ENCODE data around the gene OXCT2.

OXCT2 gene

DNA sequence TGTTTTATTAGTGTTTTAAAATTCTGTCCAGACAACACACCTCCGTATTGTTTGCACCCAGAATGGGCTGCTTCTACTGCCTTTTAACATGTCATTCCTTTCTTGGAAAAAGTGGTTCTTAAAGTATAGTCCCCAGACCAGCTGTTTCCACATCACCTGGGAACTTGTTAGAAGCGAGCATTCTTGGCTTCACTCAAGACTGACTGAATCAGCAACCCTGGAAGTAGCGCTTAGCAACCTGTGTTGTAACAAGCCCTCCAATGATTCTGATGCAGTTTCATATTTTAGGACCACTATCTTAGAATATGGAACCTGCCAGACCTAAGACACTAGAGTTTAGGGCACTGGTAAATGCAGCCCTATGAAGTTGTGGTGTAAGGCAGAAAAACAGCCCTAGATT lies 38.4 kb downstream of the OXCT2 start:
- DNase-seq: no peak

DNA sequence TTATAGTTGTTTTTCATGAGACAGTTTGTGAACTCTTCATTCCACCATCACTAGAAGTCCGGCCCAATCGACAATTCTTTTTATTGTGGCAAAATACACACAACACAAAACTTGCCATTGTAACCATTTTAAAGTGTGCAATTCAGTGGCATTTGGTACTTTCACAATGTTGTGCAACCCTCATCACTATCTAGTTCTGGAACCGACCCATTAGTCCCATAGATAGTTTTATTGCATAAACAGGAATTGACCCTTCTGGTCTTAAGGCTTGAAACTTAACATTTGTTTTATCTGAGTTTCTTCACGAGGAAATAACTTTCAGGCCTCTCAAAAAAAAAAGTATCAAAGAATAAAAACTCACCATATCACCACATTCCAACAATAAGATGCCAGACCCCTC lies 41.3 kb downstream of the OXCT2 start:
- DNase-seq: no peak

DNA sequence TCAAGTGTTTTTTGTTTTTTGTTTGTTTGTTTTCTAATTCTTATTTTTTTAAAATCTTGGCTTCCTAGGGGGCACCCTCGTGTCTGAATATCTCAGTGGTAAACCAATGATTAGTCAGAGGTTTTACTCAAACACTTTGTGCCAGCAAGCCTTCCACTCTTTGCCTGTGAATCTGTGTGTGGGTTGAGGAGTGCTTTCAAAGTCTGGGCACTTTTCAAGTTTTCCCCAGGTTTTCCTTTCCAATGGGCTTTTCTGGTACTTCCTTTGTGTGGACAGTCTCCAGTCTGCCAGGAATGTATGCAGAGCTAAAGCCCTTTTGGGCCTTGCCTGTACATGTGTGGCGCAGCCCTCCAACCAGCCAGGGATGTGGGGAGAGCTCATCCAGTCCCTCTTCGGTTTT lies 42.1 kb downstream of the OXCT2 start:
- no peak for DNase-seq

DNA sequence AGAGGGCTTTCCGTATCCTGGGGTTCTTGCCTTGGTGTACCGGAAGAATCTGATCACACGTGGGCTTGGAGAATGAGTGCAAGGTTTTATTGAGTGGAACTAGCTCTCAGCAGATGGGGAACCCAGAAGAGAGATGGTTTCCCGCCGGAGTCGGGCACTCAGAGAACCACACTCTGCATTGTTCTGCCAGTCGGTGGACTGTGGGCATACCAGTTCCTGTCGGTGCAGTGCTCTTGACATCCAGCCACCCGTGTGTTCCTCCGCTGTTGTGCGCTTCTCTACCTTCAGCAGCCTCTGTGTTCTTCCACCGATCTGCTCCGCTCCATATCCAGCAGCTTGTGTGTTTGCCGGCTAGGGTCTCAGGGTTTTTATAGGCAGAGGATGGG lies 43.2 kb downstream of the OXCT2 start:
- DNase-seq: no peak

DNA sequence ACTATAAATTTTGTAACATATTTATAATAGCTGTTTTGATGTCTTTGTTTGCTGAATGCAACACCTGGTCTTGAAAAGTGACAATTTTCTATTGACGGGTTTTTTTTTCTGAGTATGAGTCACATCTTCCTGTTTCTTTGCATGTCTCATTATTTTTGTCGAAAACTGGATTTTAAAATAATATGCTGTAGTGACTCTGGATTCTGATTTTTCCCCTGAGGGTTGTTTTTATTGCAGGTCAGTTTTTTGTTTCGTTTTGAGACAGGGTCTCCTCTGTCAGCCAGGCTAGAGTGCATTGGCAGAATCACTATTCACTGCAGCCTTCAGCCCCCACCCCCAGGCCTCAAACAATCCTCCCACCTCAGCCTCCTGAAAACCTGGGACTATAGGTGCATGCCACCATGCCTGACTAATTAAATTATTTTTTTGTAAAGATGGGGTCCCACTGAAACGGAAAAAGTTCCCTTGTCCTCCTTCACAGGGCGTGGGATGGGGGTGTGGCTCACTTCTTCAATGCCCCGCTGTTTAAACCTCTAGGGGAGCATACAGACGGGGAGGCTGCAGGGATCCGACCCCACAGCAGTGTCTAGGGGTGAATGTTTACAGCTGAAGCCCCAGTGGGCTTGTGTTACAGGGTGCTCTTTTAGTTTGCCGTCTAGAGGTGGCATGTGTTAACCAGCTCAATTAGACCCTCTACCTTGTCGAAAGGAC lies 43.8 kb downstream of the OXCT2 start:
- no peak for DNase-seq

DNA sequence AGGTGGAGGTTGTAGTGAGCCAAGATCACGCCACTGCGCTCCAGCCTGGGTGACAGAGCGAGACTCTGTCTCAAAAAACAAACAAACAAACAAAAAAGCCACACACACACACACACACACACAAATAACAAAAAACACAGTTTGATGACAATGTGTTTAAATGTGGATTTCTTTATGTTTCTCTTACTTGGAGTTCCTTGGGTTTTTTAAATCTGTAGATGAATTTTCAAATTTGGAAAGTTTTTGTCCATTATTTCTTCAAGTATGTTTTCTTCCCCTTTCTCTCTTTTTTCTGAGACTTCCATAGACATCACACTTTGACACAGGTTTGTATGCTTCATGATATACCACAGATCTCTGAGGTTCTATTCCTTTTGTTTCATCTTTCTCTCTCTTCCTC lies 44.5 kb downstream of the OXCT2 start:
- DNase-seq: no peak

DNA sequence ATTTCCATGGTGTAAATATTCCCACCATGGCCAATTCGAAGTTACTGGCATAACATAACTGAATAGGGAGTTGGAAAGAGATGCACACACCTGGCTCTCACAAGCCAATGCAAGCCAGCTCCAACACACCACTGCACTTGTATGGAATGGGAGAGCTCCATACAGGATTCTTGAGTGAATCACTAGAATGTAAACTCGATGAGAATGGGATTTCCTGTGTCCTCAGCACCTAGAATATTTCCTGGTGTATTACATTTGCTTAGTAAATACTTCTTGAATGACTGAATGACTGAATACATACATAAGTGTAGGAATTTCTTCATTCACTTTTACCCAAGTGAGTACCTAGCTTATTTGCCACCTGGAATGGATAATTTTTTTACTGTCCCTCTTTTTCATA lies 48.7 kb downstream of the OXCT2 start:
- no peak for DNase-seq

DNA sequence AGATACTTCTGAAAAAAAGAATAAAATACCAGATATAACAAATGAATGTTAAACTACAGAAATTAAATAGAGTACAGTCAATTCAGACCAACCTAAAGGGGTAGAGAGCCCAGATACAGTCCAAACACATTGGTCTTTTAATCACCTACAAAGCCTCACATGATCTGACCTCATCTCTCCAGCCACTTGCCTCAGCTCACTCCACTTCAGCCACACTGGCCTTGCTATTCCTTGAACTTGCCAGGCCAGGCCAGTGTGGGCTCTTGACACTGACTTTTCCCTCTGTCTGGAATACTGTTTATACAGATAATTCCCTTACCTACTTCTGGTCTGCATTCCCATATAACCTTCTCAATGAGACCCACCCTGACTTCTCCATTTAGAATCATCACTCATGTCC lies 49.5 kb downstream of the OXCT2 start:
- DNase-seq: no peak

DNA sequence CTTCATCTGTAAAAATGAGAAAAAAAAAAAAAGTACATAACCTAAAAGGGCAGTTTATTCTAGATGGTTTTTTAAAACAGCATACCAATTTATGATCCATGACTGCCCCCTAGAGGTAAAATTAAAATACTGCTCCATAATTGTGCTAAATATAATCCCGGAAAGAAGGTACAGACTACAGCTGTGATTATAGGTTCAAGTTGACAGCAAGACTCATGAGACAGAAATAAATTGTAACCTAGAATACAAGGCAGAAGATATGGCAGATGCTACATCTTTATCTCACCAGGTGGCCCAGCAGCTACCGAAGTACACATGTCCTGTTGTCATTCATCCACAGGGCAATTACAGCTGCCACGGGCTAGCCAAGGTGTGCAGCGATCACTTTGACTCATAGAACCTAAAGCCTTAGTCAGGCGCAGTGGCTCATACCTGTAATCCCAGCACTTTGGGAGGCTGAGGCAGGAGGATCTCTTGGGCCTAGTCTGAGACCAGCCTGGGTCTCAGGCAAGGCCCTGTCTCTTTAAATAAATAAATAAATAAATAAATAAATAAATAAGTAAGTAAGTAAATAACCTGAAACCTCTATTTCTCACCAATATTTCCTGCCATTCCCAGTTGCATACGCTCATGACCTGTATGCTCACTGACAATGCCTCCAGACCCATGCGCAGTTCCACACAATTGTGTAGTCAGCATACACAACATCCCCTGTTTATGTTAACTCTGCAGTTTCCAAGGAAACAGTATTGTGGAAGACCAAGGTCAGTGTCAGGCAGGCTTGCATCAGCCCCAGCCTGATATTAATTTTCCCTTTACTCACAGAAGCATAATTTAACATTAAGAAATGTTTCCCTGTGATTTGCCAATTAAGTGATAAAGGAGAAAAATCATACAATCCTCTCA lies 50.8 kb downstream of the OXCT2 start:
- DNase-seq: peak in 1 of 2 donors; percentile 80
